ENCODE measurements around the gene DDX56. TPM values are rescaled to one million over a fixed set of nuclear protein-coding genes. Genes with fewer than 3 reads are reported as not detected.
"Not testable (repeated sequence)": the region's sequence is repeated elsewhere in the genome, so short reads cannot be mapped to it uniquely, and the experiment has no call there.

DDX56 gene
- polyA plus RNA-seq, 1 donor, result 54.0 TPM

DNA sequence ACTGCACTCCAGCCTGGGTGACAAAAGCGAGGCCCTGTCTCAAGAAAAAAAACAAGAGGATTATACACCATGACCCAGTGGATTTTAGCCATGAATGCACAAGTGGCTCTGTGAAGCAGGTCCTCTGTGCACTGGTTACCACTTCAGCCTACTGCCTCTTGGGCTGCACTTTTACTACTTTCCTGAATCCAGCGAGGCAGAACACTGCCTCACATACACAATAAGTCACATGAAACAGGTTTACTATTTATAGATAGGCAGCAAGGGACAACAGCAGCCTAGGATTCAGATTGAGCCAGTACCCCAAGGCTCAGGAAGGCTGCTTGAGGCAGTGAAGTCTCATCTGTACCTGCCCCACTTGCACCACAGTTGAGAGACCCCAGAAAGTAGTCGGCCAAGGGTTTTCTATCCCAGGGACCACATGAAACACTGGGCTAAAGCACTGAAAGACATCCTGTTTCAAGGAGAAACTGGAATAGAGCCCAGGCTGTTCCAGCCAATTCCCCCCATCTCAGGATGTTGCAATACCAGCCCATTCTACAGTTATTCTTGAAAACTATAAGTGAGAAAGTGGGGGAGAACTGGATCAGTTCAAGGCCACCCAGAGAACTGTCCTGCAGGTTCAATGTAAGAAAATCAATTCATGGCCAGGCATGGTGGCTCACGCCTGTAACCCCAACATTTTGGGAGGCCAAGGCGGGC lies 22.4 kb upstream of the DDX56 start:
- no peak for DNase-seq

DNA sequence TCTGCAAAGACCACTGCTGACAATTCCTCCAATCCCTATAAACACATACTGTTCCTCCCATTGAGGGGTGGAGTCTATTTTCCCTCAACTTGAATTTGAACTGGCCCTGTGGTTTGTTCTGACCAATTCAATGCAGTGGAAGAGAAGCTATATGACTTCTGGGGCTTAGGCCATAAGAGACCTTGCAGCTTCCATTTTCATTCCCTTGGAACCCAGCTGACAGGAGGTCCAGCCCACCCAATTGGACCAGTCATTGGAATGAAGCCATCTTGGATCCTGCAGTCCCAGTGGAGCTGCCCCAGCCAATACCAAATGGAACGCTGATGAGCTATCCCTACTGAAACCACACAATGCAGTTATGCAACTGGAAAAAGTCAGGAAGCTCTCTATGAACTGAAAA lies 17.2 kb upstream of the DDX56 start:
- DNase-seq, result no peak

DNA sequence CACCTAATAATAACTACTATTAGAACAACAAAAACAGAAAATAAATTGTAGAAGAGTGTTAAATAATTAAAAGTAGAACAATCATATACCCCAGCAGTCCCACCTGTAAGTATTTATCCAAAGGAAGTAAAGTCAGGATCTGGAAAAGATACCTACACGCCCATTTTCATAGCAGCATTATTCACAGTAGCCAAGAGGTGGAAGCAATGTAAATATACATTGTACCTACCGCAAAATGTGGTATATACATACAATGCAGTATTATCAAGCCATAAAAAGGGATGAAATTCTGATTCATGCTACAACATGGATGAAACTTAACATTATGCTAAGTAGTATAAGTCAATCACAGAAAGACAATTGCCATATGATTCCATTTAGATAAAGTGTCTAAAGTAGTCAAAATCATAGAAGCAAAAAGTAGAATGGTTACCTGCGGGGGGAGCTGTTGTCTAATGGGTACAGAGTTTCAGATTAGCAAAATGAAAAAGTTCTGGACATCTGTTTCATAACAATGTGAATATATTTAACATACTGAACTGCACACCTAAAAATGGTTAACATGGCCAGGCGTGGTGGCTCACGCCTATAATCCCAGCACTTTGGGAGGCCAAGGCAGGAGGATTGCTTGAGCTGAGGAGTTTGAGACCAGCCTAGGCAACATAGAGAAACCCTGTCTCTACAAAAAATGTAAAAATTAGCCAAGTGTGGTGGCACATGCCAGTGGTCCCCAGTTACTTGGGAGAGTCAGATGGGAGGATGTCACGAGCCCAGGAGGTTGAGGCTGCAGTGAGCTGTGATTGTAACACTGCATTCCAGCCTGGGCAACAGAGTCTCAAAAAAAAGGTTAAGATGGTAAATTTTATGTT lies 14.4 kb upstream of the DDX56 start:
- peak; percentile 53 for DNase-seq

DNA sequence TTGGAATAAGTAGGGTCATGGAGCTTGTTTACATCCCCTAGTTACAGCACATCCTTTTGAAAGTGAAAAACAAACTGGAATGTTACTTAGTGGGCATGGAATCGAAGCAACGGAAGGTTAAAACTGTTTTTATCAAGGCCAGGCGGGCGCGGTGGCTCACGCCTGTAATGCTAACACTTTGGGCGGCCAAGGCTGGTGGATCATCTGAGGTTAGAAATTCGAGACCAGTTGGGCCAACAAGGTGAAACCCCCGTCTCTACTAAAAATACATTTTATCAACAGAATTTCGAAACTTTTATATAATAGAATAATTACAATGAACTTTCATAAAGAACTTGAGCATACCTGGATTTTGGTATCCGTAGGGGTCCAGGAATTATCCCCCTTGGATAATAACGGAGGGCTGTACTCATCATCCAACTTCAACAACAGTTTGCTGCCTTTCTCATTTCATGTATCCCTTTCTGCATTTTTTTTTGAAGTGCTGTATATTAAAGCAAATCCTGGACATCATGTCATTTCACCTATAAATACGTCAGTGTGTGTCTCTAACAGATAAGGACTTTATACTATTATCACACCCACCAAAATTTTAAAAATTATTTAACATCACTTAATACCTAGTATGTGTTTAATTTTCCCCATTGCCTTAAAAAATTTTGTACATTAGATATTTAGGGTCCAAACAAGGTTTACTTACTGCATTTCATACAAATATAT lies 9.6 kb upstream of the DDX56 start:
- no peak for DNase-seq

DNA sequence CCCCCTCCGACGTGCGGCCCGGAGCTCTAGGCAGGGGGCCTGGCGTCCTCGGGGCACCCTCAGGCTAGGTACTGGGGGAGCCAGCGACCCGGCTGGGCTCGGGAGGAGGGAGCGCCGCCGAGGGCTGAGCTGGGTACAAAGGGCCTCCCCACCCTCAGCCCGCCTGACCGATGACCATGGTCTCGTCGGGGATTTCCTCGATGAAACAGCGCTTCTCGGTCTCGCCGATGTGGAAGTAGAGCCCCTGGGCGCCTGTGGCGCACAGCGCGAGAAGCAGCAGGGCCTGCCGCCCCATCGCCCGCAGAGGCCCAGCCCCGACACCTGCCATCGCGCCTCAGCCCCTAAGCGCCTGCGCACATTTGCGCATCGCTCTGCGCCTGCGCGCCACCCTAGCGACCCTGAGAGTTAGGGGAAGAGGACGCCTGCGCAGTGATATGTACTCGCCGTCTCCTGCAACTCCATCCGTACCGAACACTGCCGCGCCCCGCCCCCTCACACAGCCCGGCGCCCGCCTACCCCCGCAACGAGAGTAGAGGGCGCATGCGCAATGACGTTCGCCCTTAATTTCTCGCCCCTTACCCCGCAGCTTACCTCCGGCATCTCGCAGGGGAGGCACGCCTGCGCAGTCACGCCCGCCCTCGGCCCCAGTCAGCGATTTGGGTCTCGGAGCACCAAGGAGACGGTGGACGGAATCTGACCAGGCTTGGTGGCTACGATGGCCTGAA lies 8.3 kb upstream of the DDX56 start, which contains the start of gene TMED4:
Gene TMED4, minus strand, starts transcription at position 353 of the 725 bp plus-strand sequence. Its CDS starts 25 bp downstream, at position 328.
- peak; percentile 100 for DNase-seq

DNA sequence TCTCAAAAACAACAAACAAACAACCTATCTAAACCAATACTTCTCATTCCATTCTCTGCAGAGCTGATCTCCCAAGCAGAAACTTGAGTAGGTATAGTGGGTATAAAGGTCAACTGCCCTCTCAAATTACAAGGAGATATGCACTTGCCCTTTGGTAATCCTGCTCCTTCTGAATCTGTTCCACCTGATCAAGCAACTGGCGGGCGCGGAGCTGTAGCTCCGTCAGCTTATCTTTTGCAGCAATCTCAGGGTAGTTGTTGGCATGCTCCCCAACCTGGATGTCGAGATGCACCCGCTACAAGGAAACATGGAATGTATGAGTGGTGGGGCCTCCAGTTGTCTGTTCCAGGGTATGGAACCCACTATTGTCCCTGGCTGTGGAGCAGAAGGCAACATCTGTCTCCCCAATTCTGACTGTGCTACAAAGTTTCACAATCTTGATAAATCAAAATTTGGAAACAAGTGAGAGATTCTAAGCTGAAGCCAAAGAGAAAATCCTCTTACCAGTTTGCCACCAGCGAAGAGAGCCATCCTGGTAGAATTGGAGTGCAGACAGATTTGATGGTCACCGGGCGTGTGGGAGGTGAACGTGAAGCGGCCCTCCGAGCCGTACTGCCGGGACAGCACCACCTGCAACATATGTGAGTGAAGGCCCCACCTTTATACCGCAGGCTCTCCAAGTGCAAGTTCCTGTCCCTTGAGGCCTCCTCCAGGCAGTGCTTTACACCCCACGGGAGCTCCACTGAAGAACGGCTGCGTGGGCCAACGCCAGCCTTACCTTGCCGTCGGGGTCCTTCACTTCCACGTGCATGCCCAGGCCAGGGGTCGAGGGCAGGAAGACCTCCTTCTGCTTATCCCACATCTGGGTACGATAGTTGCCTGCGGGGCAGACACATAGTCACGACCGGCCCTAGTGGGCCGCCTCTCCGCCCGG lies 7.5 kb upstream of the DDX56 start:
- DNase-seq, result peak; percentile 16

DNA sequence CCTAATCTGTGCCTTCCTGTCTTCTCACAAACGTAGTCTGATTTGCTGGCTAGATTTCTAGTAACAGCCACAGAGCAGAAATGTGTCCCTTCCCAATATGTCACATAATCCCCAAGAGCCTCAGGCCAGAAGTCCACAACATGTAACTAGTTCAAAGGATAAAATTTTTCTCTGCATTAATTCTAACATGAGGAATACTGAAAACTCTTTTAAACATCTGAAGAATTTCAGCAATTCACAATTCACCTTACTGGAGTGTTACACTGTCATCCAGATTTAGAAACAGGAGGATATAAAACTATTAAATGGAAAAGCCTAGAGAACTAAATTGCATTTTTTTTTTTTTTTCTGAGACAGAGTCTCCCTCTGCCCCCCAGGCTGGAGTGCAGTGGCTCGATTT lies 2.5 kb upstream of the DDX56 start:
- no peak for DNase-seq

GRCh38 chr7:44575054-44575453 lies 1.3 kb upstream of the DDX56 start:
- DNase-seq, result no peak

DNA sequence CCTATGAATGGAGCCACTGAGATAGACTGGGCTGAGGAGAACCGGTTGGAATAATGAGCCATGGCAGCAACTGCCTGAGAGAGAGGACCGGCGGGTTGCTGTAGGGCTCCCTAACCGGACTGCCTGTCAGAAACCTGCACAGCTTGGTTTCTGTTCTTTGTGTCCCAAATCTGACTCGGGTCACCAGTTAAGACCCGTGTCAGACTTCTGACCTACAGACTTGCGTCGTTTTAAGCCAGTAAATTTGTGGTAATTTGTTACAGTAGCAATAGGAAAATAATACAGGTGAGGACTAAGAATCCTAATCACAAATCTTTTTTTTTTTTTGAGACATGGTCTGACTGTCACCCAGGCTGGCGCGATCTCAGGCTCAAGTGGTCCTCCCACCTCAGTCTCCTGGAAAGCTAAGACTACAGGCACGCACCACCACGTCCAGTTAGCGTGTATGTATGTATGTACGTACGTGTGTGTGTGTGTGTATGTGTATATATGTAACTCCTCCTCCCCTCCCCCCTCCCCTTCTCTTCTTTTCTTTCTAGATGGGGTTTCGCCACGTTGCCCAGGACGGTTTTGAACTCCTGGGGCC lies 672 bp upstream of the DDX56 start:
- no peak for DNase-seq

DNA sequence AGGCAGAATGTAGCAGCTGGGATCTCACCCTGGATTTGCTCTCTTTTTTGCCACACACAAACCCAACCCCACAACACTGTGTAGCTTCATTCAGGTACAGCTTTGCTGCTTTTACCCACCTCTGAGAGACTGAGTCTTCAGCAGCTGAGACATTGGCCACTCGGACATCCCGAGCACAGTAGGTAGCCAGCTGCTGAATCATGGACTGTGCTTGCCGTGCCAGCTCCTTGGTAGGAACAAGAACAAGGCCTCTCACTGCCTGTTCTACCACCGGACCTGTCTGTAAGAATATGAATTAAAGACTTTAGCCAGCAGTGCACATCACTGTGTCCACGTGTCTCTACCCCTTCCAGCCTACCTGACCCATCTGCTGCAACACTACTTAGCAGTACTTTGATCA lies 937 bp downstream of the DDX56 start:
- DNase-seq, result no peak

GRCh38 chr7:44569959-44570358 lies 3.7 kb downstream of the DDX56 start:
- DNase-seq, result no peak

- DNase-seq, result no peak
Observed at GRCh38 chr7:44568771-44569560, 4.7 kb downstream of the DDX56 start.

- no peak for DNase-seq
Observed at GRCh38 chr7:44567884-44568283, 5.8 kb downstream of the DDX56 start.

GRCh38 chr7:44566680-44567079 lies 7.0 kb downstream of the DDX56 start:
- no peak for DNase-seq

DNA sequence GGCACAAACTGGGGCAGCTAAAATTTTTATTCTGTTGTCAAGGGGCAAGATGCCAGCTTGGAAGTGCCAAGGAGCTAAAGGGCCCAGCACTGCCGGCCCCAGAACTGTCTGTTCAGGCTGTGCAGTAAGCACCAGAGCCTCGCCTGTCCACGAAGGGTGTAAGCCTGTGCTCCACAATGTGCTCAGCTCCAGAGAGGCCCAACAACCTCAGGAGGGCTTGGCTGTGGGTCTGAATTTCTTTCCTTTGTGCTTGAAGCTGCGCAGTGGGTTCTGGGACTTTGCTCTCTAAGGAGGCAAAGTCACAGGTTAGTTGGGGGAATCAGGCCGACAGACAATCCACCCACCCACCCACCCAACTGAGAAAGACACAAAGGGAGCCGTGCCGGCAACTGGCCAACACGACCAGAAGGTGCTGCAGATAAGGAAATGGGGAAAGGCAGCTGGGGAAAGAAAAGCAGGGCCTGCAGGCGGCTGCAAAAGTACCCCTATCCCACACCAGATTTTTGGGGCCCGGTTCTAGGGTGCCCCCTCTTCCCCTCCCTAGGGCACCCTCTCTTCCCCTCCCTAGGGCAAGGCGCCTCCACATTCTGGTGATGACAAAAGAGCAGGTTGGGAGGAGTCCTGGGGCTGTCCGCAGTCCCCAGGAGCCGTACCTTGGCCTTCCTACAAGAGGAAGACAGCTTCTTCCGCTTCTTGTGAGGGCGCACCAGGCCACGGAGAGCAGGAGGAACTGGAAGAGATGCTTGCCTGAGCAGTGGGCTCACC lies 7.7 kb downstream of the DDX56 start:
- no peak for DNase-seq

DNA sequence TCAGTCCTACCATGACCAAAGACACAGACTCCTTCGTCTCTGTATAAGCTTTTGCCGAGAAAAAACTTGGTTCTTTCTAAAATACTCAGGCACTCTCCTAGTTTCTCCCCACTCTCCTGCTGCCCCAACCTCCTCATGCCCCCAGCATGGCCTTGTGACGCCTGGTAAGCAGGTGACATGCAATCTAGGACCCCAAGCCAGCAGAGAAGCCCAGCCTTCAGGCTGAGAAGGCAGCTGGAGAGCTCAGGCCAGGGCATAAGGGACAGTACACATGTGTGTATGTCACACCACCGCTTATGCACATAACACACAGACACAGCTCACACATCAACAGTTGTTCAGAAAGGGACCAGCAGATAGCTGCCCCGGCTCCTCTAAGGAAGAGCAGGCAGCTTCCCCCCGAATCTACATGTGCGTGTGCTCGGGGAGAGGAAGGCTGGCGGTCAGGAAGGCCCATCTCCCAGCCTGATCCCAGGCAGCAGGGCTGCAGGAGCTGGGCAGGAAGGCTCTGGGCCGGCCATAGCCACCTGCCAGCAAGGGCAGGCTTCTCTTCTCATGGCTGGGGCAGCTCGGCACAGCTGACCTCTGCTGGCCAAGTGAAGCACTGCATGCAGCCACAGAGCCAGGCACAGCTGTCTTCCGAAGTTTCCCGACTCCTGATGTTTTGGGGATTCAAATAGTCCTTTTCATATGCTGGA lies 8.5 kb downstream of the DDX56 start:
- peak; percentile 15 for DNase-seq

DNA sequence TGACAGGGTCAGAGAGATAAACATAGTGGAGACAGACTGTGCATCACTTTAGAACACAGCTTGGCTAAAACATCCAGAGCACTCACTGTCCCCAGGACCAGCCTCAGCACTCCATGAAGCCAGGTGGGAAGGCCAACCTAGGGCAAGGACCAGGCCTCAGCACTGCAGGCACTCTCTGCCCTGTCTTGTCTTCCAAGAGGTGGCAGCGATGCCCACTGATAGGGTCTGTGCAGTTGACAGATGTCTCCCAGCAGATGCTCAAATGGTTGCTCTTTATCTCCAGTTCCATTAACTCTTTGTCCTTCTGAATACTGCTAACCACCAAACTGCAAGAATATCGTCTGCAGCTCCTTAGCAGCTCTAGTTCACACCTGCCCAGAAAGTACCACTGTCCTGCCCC lies 9.1 kb downstream of the DDX56 start:
- DNase-seq, result no peak

DNA sequence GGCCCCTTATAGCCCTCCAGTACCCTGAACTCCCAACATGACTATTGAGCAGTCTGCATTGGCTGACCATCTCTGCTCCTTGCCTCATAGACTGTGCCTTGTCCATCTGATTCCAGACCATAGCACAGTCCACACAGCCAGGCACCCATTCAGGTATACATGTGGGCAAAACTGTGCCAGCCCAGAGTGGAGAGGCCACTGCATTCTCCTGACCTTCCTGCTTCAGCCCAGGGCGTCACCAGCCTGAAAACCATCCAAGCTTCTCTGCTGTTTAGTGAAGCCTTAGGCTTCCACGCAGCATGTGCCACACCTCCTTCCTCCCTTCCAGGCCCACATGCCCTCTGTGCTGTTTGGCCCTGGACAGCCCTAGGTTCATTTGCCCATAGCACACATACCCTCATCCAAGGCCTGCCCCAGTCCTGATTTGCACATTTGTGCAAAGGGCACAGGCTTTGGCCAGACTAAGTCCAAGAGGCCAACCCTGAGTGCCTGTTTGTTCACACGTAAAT lies 10.5 kb downstream of the DDX56 start:
- DNase-seq, result peak; percentile 11

DNA sequence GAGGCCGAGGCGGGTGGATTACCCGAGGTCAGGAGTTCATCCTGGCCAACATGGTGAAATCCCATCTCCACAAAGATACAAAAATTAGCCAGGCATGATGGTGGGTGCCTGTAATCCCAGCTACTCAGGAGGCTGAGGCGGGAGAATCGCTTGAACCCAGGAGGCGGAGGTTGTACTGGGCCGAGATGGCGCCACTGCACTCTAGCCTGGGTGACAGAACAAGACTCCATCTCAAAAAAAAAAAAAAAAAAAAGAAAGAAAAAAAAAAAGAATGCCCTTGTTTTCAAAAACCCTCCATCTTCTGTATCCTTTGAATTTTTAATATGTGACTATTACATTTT lies 11.1 kb downstream of the DDX56 start:
- not testable (repeated sequence) for DNase-seq

All from hindlimb muscle (tissue), 1 donor.